Spleen (tissue), 13 donors: ENCODE data around the gene LRRC8A. TPM values are rescaled to one million over a fixed set of nuclear protein-coding genes. Genes with fewer than 3 reads are reported as not detected.

Experiments used
- DNase-seq: peaks from one replicate; pipeline ENCODE4 v3.0.0-alpha.2; 2020
- H3K27ac ChIP-seq, 8 donors: fragments of 200-600 bp; sonication (generic) in 7 of 8; 1 replicate in 4 of 8; 2 replicates in 4 of 8; pipeline versions ENCODE4 v1.5.0 to v1.8.0; 2016 to 2021; ENCODE audit warnings: inconsistent platforms in 4 of 8, mild to moderate bottlenecking in 4 of 8, moderate library complexity in 1 of 8
- H3K27me3 ChIP-seq, 7 donors: fragments of 200-600 bp; sonication (generic) in 6 of 7; replicated peaks in 1 of 7; 1 replicate in 4 of 7; 2 replicates in 3 of 7; pipeline versions ENCODE4 v1.5.0 to v1.8.0; 2016 to 2021; ENCODE audit warnings: inconsistent platforms in 3 of 7, mild to moderate bottlenecking in 1 of 7
- H3K36me3 ChIP-seq, 6 donors: fragments of 200-600 bp; sonication (generic) in 5 of 6; 1 replicate in 4 of 6; 2 replicates in 2 of 6; pipeline versions ENCODE4 v1.5.0 to v1.8.0; 2016 to 2021; ENCODE audit warnings: inconsistent platforms in 2 of 6
- H3K4me1 ChIP-seq, 6 donors: fragments of 200-600 bp; sonication (generic) in 5 of 6; 1 replicate in 3 of 6; 2 replicates in 3 of 6; pipeline versions ENCODE4 v1.5.0 to v1.8.0; 2016 to 2021; ENCODE audit warnings: inconsistent platforms in 3 of 6
- H3K4me3 ChIP-seq, 8 donors: fragments of 200-600 bp; sonication (generic) in 7 of 8; 1 replicate in 4 of 8; 2 replicates in 4 of 8; pipeline versions ENCODE4 v1.5.0 to v1.8.0; 2016 to 2021; ENCODE audit warnings: inconsistent platforms in 4 of 8, mild to moderate bottlenecking in 4 of 8, moderate library complexity in 2 of 8
- H3K9me3 ChIP-seq, 8 donors: fragments of 200-600 bp; sonication (generic) in 7 of 8; 1 replicate in 4 of 8; 2 replicates in 4 of 8; pipeline versions ENCODE4 v1.5.0 to v1.8.0; 2016 to 2021; ENCODE audit warnings: inconsistent platforms in 4 of 8
- POLR2A ChIP-seq, 3 donors: fragments of 450-650 bp; IDR thresholded peaks; one replicate each; pipeline ENCODE4 v1.5.1; 2017; ENCODE audit warnings: antibody characterized with exemption in 3 of 3, mild to moderate bottlenecking in 1 of 3
- POLR2AphosphoS5 ChIP-seq, 3 donors: sonication (generic); formaldehyde crosslinking; IDR thresholded peaks; one replicate each; pipeline ENCODE4 v1.5.1; 2017; ENCODE audit warnings: antibody characterized with exemption in 3 of 3
- WGBS, 5 donors: extraction: QIAGEN DNeasy Blood & Tissue Kit in 3 of 5; methylation state at CpG; one replicate each; pipeline versions ENCODE4 v1.1.5 to v1.1.7; 2013 to 2018; 5-methylcytosine and 5-hydroxymethylcytosine counted together
- intact Hi-C: fragments of 100-400 bp; cut with DNase I; formaldehyde crosslinking; loops from one replicate; pipeline ENCODE4 v1.15.0; 2023; ENCODE audit warnings: low total_unique reads
- long read RNA-seq, 2 donors: transcript quantifications; one replicate each; lab custom pipeline, GENCODE V29; 2026
- polyA plus RNA-seq, 3 donors: library from polyadenylated mRNA; stranded (reverse); fragments of 200-250 nt; gene quantifications; one replicate each; pipeline ENCODE4 v1.2.1, GENCODE V29; 2013
- total RNA-seq, 7 donors: library from RNA; depleted of rRNA in 3 of 7; stranded (reverse); fragments of >200 nt in 3 of 7; fragmentation: NEBNext Ultra II Directional in 4 of 7; extraction: Animal tissue kit (Norgen Biotek cat#: 25700) in 4 of 7; gene quantifications; one replicate each; pipeline versions ENCODE4 v1.1.0 to v1.2.1, GENCODE V29; 2016 to 2021
- TF ChIP-seq, protein P1 (sequence below), 11 experiments: fragments of 200-600 bp in 7 of 11; fragments of 450-650 bp in 4 of 11; sonication (generic) in 4 of 11; IDR thresholded peaks in 8 of 11; conservative IDR thresholded peaks in 3 of 11; 1 replicate in 7 of 11; 2 replicates in 4 of 11; pipeline versions ENCODE4 v1.4.0 to v1.8.0; 2016 to 2021; ENCODE audit warnings: antibody characterized with exemption in 11 of 11, inconsistent platforms in 4 of 11, mild to moderate bottlenecking in 1 of 11
- donor health status: healthy with polysubstance abuse.
- donor health status: DM: no; HTN: no; CAD: no; lungs with moderate emphysema.
- donor health status: DM: no; HTN: no; CAD: no.
- donor health status: Bipolar disorder and iron deficiency.
- donor health status: healthy.
- donor health status: DM: no; HTN: no; CAD: no.
- donor health status: DM: yes; HTN: yes; CAD: no.

LRRC8A gene
- total RNA-seq (10 to 100 TPM; 22.8 to 59.0 (median 39.1) TPM), polyA plus RNA-seq (10 to 100 TPM in 1 of 3 donors, 1 to 10 TPM in 2; 3.5 to 10.3 (median 5.8) TPM)
- long read RNA-seq, donor 1, full-length matches to known transcripts: 3 of 9 reads
- long read RNA-seq, donor 1, partial matches to known transcripts: 6 of 9 reads
- long read RNA-seq, donor 1, other reads (novel, unspliced or antisense): 0 of 9 reads
- long read RNA-seq, donor 2, full-length matches to known transcripts: 2 of 7 reads
- long read RNA-seq, donor 2, partial matches to known transcripts: 5 of 7 reads
- long read RNA-seq, donor 2, other reads (novel, unspliced or antisense): 0 of 7 reads

DNA sequence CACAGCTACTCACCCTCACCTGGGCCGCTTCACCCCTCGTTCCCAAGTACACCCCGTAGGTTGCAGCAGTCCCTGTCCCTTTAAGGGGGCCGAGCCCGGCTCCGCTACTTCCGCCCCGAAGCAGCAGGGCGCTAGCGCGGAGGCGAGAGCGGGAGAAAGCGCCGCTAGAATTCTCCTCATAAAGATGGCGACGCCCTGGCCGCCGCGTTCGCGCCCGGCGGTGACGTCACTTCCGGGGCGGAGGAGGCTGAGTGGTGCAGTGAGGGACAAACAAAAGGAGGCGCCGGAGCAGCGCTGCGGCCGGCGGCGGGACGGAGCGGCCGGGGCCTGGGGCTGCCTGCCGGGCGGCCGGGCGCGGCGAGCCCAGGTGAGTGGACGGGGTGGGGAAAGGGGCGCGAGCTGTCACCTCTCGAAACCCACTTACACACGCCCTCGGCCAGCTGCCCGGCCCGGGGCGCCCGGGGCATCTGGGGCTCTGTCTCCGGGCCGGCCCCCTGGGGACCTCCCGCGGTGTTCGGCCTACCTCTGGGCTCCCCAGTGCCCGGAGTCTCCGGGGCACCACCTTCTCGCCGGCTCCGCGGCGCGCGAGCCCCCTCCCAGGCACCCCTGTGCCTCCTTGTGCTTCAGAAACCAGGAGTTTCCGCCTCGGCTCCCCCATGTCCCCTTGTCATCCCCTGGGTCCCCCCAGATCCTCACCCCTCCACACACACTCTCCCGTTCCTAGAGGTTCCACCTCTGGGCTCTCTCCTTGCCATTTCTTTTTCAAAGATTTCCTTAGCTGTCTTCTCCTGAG is at the start of gene LRRC8A, which contains the start of gene KYAT1:
Gene LRRC8A (plus strand): TSS at position 250 of the 793 bp plus-strand sequence. CDS start 25,032 bp downstream, outside the sequence.
Gene KYAT1 (minus strand): TSS at position 67 of the 793 bp plus-strand sequence. CDS start 36,545 bp downstream, outside the sequence.
- Histone ChIP-seq H3K4me1 (peaks cover 16 to 72% (median 49%) of the 10 kb centered on the region in 6 donors), H3K27ac (peak within 1 kb of the TSS; percentile 93 to 98 (median 96)), H3K27me3 (no peaks in the 10 kb centered on the region), H3K4me3 (peak within 1 kb of the TSS; percentile 84 to 94 (median 92)), H3K36me3 (peaks cover 0 to 22% (median 17%) of the 10 kb centered on the region in 6 donors), H3K9me3 (no peaks in the 10 kb centered on the region)
- 0 to 2% (median 1%) methylated on average over 42 to 70 of the region's 70 CpGs for WGBS, 5 donors
- intact Hi-C loops: no loop called here
- TF ChIP-seq, protein P1, sequence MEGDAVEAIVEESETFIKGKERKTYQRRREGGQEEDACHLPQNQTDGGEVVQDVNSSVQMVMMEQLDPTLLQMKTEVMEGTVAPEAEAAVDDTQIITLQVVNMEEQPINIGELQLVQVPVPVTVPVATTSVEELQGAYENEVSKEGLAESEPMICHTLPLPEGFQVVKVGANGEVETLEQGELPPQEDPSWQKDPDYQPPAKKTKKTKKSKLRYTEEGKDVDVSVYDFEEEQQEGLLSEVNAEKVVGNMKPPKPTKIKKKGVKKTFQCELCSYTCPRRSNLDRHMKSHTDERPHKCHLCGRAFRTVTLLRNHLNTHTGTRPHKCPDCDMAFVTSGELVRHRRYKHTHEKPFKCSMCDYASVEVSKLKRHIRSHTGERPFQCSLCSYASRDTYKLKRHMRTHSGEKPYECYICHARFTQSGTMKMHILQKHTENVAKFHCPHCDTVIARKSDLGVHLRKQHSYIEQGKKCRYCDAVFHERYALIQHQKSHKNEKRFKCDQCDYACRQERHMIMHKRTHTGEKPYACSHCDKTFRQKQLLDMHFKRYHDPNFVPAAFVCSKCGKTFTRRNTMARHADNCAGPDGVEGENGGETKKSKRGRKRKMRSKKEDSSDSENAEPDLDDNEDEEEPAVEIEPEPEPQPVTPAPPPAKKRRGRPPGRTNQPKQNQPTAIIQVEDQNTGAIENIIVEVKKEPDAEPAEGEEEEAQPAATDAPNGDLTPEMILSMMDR (IDR thresholded peaks at IDR 0.05 in 8 of 11, conservative IDR thresholded peaks at IDR 0.05 in 3 of 11): peak in 6 of 11 experiments; percentile 25 to 51 (median 33)
- TF ChIP-seq POLR2A (IDR thresholded peaks at IDR 0.05): peak in 2 of 3 donors; percentile 59 to 71
- peak; percentile 87 to 96 (median 92) for TF ChIP-seq POLR2AphosphoS5 (IDR thresholded peaks at IDR 0.05)
- DNase-seq: peak; percentile 100

DNA sequence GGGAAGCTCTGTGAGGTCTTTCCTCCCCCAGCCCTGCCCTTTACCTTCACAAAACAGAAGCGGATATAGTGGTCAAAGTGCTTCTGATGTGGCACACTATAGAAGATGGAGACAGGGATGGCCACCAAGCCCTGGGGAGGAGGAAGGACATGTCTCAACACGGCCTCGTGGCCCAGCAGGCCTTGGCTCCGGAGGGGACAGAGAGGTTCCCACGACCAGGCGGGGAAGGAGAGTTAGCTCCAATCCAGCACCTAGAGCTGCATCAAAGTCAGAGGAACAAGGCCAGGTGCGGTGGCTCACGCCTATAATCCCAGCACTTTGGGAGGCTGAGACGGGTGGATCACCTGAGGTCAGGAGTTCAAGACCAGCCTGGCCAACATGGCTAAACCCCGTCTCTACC is 48.2 kb upstream of the LRRC8A start:
- Histone ChIP-seq H3K9me3 (no peaks in the 10 kb centered on the region), H3K27me3 (no peaks in the 10 kb centered on the region), H3K36me3 (peaks cover 0 to 45% (median 6%) of the 10 kb centered on the region in 6 donors), H3K27ac (no peak overlapping the region), H3K4me1 (peaks cover 3 to 18% (median 12%) of the 10 kb centered on the region in 6 donors), H3K4me3 (no peak overlapping the region)
- intact Hi-C loops: no loop called here
- no peak for DNase-seq
- TF ChIP-seq POLR2AphosphoS5 (IDR thresholded peaks at IDR 0.05) (no peak), POLR2A (IDR thresholded peaks at IDR 0.05) (no peak)
- WGBS, 5 donors: 94 to 97% (median 95%) methylated on average over 9 to 10 of the region's 10 CpGs

DNA sequence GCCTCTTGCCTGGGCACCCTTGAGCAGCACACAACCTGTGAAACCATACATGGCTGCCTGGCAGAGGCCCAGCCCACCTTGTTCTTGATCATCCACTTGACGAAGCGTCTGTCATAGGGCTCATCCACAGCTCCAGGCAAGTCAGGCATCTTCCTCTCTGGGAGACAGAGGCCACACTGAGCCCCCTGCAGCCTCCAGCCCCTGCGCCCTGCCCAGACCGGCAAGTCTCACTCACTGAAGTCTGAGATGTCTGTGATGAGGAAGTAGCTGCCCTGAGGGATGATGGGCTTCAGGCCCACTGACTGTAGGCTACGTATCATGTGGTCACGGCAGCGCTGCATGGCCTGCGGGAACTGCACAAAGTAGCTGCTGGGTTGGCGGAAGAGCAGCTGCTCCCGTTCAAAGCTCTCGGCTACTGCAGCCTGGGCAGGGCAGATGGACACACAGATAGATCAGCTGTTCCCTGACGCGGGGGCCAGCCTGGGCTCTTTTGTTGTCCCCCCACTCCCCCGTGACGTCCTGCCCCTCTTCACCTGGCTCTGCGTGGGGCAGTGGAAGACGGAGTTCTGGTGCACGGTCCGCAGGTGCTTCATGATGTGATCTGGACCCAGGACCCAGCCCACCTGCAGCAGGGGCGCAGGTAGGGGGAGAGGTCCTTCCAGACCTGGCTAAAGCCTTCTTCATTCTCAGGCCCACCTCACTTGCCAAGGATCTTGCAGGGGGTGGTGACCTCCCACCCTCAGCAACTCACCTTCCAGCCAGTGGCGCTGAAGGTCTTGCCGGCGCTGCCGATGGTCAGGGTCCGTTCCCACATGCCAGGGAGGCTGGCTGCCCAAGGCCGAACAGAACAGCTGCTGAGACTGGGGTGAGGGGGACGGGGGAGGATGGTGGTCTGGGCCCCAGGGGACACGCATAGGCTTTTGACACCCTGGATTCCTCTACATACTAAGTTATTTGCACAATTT is 46.4 kb upstream of the LRRC8A start:
- peak; percentile 57 for DNase-seq
- Histone ChIP-seq H3K9me3 (no peaks in the 10 kb centered on the region), H3K4me3 (no peak overlapping the region), H3K27me3 (no peaks in the 10 kb centered on the region), H3K36me3 (peaks cover 0 to 60% (median 6%) of the 10 kb centered on the region in 6 donors), H3K27ac (no peak overlapping the region), H3K4me1 (peaks cover 0 to 2% (median 0%) of the 10 kb centered on the region in 6 donors)
- intact Hi-C loops: no loop called here
- no peak for TF ChIP-seq POLR2AphosphoS5 (IDR thresholded peaks at IDR 0.05)
- TF ChIP-seq POLR2A (IDR thresholded peaks at IDR 0.05): no peak
- TF ChIP-seq, protein P1 (IDR thresholded peaks at IDR 0.05 in 8 of 11, conservative IDR thresholded peaks at IDR 0.05 in 3 of 11): no peak
- 91 to 98% (median 94%) methylated on average over 13 to 28 of the region's 28 CpGs for WGBS, 5 donors
